ENCODE data around the gene MAS1L. TPM values are rescaled to one million over a fixed set of nuclear protein-coding genes. Genes with fewer than 3 reads are reported as not detected.

Gene MAS1L
- total RNA-seq, 3 donors from 2014 or later, result 0.48 TPM; not detected in 2

GRCh38 chr6:29524444-29525310 lies 36.9 kb upstream of the MAS1L start:
- no peaks in the 10 kb centered on the region for H3K36me3 ChIP-seq
- no peak for DNase-seq (ENCODE audit: low spot score in 2 of 2)
- no peak for TF ChIP-seq CTCF (IDR thresholded peaks at IDR 0.05)
- no peak for TF ChIP-seq POLR2AphosphoS5 (IDR thresholded peaks at IDR 0.05)
- no peak for TF ChIP-seq POLR2A (IDR thresholded peaks at IDR 0.05)
- no peaks in the 10 kb centered on the region for H3K9me3 ChIP-seq
- intact Hi-C loops (cut with DNase I; ENCODE audit: low total_unique reads), result no loop called here
- H3K4me1 ChIP-seq, result no peaks in the 10 kb centered on the region
- H3K27me3 ChIP-seq, result no peaks in the 10 kb centered on the region
- no peak overlapping the region for H3K4me3 ChIP-seq
- H3K27ac ChIP-seq, result no peak overlapping the region

- no peak for DNase-seq (ENCODE audit: low spot score in 2 of 2)
- H3K27me3 ChIP-seq, result no peaks in the 10 kb centered on the region
- no peaks in the 10 kb centered on the region for H3K4me1 ChIP-seq
- no peak overlapping the region for H3K27ac ChIP-seq
- no peak for TF ChIP-seq POLR2AphosphoS5 (IDR thresholded peaks at IDR 0.05)
- TF ChIP-seq POLR2A (IDR thresholded peaks at IDR 0.05), result no peak
- TF ChIP-seq CTCF (IDR thresholded peaks at IDR 0.05), result no peak
- H3K36me3 ChIP-seq, result no peaks in the 10 kb centered on the region
- intact Hi-C loops (cut with DNase I; ENCODE audit: low total_unique reads), result no loop called here
- H3K4me3 ChIP-seq, result no peak overlapping the region
- H3K9me3 ChIP-seq, result no peaks in the 10 kb centered on the region
Measured at GRCh38 chr6:29524044-29524443, 36.3 kb upstream of the MAS1L start.

- intact Hi-C loops (cut with DNase I; ENCODE audit: low total_unique reads), result loop anchor here (2.0 kb wide), 1 partner anchor 31 kb away; no protein-coding TSS in a partner anchor
- Histone ChIP-seq H3K4me1 (no peaks in the 10 kb centered on the region), H3K9me3 (no peaks in the 10 kb centered on the region), H3K4me3 (no peak overlapping the region), H3K27ac (no peak overlapping the region), H3K36me3 (no peaks in the 10 kb centered on the region), H3K27me3 (no peaks in the 10 kb centered on the region)
- no peak for DNase-seq (ENCODE audit: low spot score in 2 of 2)
- TF ChIP-seq CTCF (IDR thresholded peaks at IDR 0.05), result no peak
- no peak for TF ChIP-seq POLR2AphosphoS5 (IDR thresholded peaks at IDR 0.05)
Measured at GRCh38 chr6:29522227-29522626, 34.5 kb upstream of the MAS1L start.

GRCh38 chr6:29521006-29521680 lies 33.4 kb upstream of the MAS1L start:
- Histone ChIP-seq H3K27me3 (no peaks in the 10 kb centered on the region), H3K9me3 (no peaks in the 10 kb centered on the region), H3K27ac (no peak overlapping the region), H3K36me3 (no peaks in the 10 kb centered on the region), H3K4me1 (no peaks in the 10 kb centered on the region), H3K4me3 (no peak overlapping the region)
- DNase-seq (ENCODE audit: low spot score in 2 of 2), result no peak
- intact Hi-C loops (cut with DNase I; ENCODE audit: low total_unique reads), result no loop called here
- TF ChIP-seq POLR2A (IDR thresholded peaks at IDR 0.05), result no peak

- H3K9me3 ChIP-seq, result no peaks in the 10 kb centered on the region
- H3K4me1 ChIP-seq, result no peaks in the 10 kb centered on the region
- H3K27me3 ChIP-seq, result no peaks in the 10 kb centered on the region
- TF ChIP-seq POLR2AphosphoS5 (IDR thresholded peaks at IDR 0.05) (no peak), POLR2A (IDR thresholded peaks at IDR 0.05) (no peak), CTCF (IDR thresholded peaks at IDR 0.05) (no peak)
- no peak overlapping the region for H3K4me3 ChIP-seq
- H3K36me3 ChIP-seq, result no peaks in the 10 kb centered on the region
- DNase-seq (ENCODE audit: low spot score in 2 of 2), result no peak
- intact Hi-C loops (cut with DNase I; ENCODE audit: low total_unique reads), result no loop called here
- no peak overlapping the region for H3K27ac ChIP-seq
Measured at GRCh38 chr6:29520232-29520631, 32.5 kb upstream of the MAS1L start.

Measured in breast epithelium (tissue), 4 donors.